GM12878 (cell line): Measurements from ENCODE around the gene IRAK2. TPM values are rescaled to one million over a fixed set of nuclear protein-coding genes. Genes with fewer than 3 reads are reported as not detected.

Experiments
- ATAC-seq: fragments of 200-7000 bp; cut with Tn5 transposase; 3 replicates; pipeline ENCODE4 v1.9.1; 2020; ENCODE audit warnings: mild to moderate bottlenecking, moderate library complexity
- BruUV-seq: library from RNA; stranded (reverse); fragments of 400-500 nt; replicated peaks from 2 replicates; lab custom pipeline; 2021; lab: Mats Ljungman, UMichigan
- CTCF ChIA-PET: fragments of 300-600 bp; sonication (Branson Sonifier 250); formaldehyde crosslinking; extraction: SDS; loops from one replicate; lab custom pipeline; 2021; ENCODE audit warnings: inconsistent platforms; lab: Yijun Ruan, JAX
- POLR2A ChIA-PET: fragments of 350-600 bp; formaldehyde crosslinking; extraction: SDS; loops from one replicate; lab custom pipeline; 2021; ENCODE audit warnings: inconsistent platforms; lab: Charles Lee
- RAD21 ChIA-PET: fragments of 300-600 bp; sonication (Branson Sonifier 250); formaldehyde crosslinking; loops from one replicate; lab custom pipeline; 2023; ENCODE audit warnings: antibody characterized with exemption; ENCODE audit not compliant: unreplicated experiment; lab: Charles Lee
- SMC1A ChIA-PET: fragments of 300-600 bp; sonication (Branson Sonifier 250); formaldehyde crosslinking; loops from one replicate; lab custom pipeline; 2023; ENCODE audit not compliant: unreplicated experiment, uncharacterized antibody; lab: Charles Lee
- DNase-seq: peaks from one replicate; pipeline ENCODE4 v3.0.0-alpha.2; 2011; ENCODE audit warnings: low read depth, low spot score
- FAIRE-seq: peaks from 3 replicates; lab custom pipeline; 2011; peaks lifted over from hg19 to GRCh38; lab: Jason Lieb, UNC
- H2AFZ ChIP-seq: 2 replicates; pipeline ENCODE4 v1.6.0; 2011; ENCODE audit warnings: low read depth, low read length, control low read depth; ENCODE audit not compliant: control insufficient read depth
- H3K27ac ChIP-seq: 2 replicates; pipeline ENCODE4 v1.5.1; 2011; ENCODE audit warnings: control low read depth; ENCODE audit not compliant: control insufficient read depth, insufficient read depth
- H3K27me3 ChIP-seq, 2 experiments: replicated peaks in 1 of 2; 2 replicates each; pipeline versions ENCODE4 v1.6.0 to v1.6.1; 2011; ENCODE audit warnings: low read length in 1 of 2; ENCODE audit not compliant: control insufficient read depth in 2 of 2, insufficient read depth in 2 of 2
- H3K36me3 ChIP-seq, 2 experiments: 2 replicates each; pipeline ENCODE4 v1.5.1; 2011; ENCODE audit warnings: low read length in 1 of 2; ENCODE audit not compliant: control insufficient read depth in 2 of 2, insufficient read depth in 2 of 2
- H3K4me1 ChIP-seq: 2 replicates; pipeline ENCODE4 v1.6.1; 2011; ENCODE audit warnings: mild to moderate bottlenecking, low read length, moderate library complexity, mixed read lengths; ENCODE audit not compliant: control insufficient read depth, insufficient read depth
- H3K4me2 ChIP-seq: 2 replicates; pipeline ENCODE4 v1.6.0; 2011; ENCODE audit warnings: control low read depth; ENCODE audit not compliant: control insufficient read depth, insufficient read depth
- H3K4me3 ChIP-seq: fragments of 200-600 bp; sonication (generic); 2 replicates; pipeline ENCODE4 v1.5.1; 2016
- H3K79me2 ChIP-seq: 2 replicates; pipeline ENCODE4 v1.6.0; 2011; ENCODE audit warnings: low read length; ENCODE audit not compliant: control insufficient read depth, insufficient read depth
- H3K9ac ChIP-seq: 2 replicates; pipeline ENCODE4 v1.8.0; 2011; ENCODE audit warnings: low read length, control low read depth, mixed read lengths; ENCODE audit not compliant: control insufficient read depth, insufficient read depth
- H3K9me3 ChIP-seq: replicated peaks from 3 replicates; pipeline ENCODE4 v1.5.1; 2011; ENCODE audit warnings: mild to moderate bottlenecking, low read length; ENCODE audit not compliant: control insufficient read depth, insufficient read depth
- H4K20me1 ChIP-seq: 2 replicates; pipeline ENCODE4 v1.6.0; 2011; ENCODE audit not compliant: control insufficient read depth, insufficient read depth
- BHLHE40 ChIP-seq, 2 experiments: fragments of 450-650 bp in 1 of 2; IDR thresholded peaks; 2 replicates each; pipeline ENCODE4 v1.6.1; 2011 to 2017; ENCODE audit warnings: low read depth in 2 of 2, borderline replicate concordance in 1 of 2, improper control_type of control experiment in 1 of 2, low read length in 1 of 2, mild to moderate bottlenecking in 1 of 2
- DPF2 ChIP-seq: fragments of 450-650 bp; IDR thresholded peaks from 2 replicates; pipeline ENCODE4 v1.6.1; 2017; ENCODE audit warnings: mild to moderate bottlenecking
- FOXK2 ChIP-seq: fragments of 450-650 bp; IDR thresholded peaks from 2 replicates; pipeline ENCODE4 v1.6.1; 2017; ENCODE audit warnings: mild to moderate bottlenecking, moderate library complexity
- GABPA ChIP-seq: IDR thresholded peaks from 2 replicates; pipeline ENCODE4 v1.6.1; 2014; ENCODE audit warnings: antibody characterized with exemption, low read depth, mild to moderate bottlenecking, inconsistent platforms
- HDAC6 ChIP-seq: fragments of 200-600 bp; sonication (generic); IDR thresholded peaks from one replicate; pipeline ENCODE4 v1.8.0; 2017; ENCODE audit warnings: antibody characterized with exemption; ENCODE audit not compliant: unreplicated experiment
- IKZF1 ChIP-seq: fragments of 450-650 bp; conservative IDR thresholded peaks from 2 replicates; pipeline ENCODE4 v1.6.1; 2017; ENCODE audit warnings: antibody characterized with exemption, mild to moderate bottlenecking
- KAT2A ChIP-seq: conservative IDR thresholded peaks from 2 replicates; pipeline ENCODE4 v1.6.1; 2011; ENCODE audit warnings: low read depth, low read length; ENCODE audit not compliant: control insufficient read depth
- MXI1 ChIP-seq: fragments of 150-350 bp; IDR thresholded peaks from 2 replicates; pipeline ENCODE4 v1.6.1; 2011; ENCODE audit warnings: low read depth, mild to moderate bottlenecking, inconsistent platforms, low read length, improper control_type of control experiment
- NR2C2 ChIP-seq: IDR thresholded peaks from 2 replicates; pipeline ENCODE4 v1.6.1; 2011; ENCODE audit warnings: borderline replicate concordance, low read depth; ENCODE audit not compliant: control insufficient read depth, insufficient read length
- SREBF2 ChIP-seq: IDR thresholded peaks from 2 replicates; pipeline ENCODE4 v1.6.1; 2012; ENCODE audit warnings: mild to moderate bottlenecking, low read length
- YY1 ChIP-seq: IDR thresholded peaks from 2 replicates; pipeline ENCODE4 v1.6.1; 2011; ENCODE audit warnings: low read depth, mild to moderate bottlenecking, low read length
- ZZZ3 ChIP-seq: IDR thresholded peaks from 2 replicates; pipeline ENCODE4 v1.6.1; 2011; ENCODE audit warnings: low read depth; ENCODE audit not compliant: control insufficient read depth, insufficient read length
- WGBS: methylation state at CpG from one replicate; pipeline ENCODE4 v1.1.6; 2016; ENCODE audit warnings: low lambda C conversion rate; ENCODE audit not compliant: insufficient replicate concordance, insufficient coverage; ENCODE audit errors: missing lambda C conversion rate; 5-methylcytosine and 5-hydroxymethylcytosine counted together
- in situ Hi-C: fragments of 300-500 bp; cut with MboI; formaldehyde crosslinking; loops from 9 replicates; pipeline ENCODE4 v1.14.3; 2018; ENCODE audit warnings: mixed read lengths
- intact Hi-C: fragments of 100-400 bp; cut with micrococcal nuclease; formaldehyde crosslinking; loops from one replicate; pipeline ENCODE4 v1.14.2; 2022; ENCODE audit not compliant: unreplicated experiment
- polyA plus RNA-seq, 11 experiments: library from polyadenylated mRNA; depleted of rRNA in 4 of 11; unstranded in 6 of 11; stranded (reverse) in 5 of 11; fragments of >200 nt; fragmentation: Nextera tagmentation in 4 of 11; fragmentation: Illumina TruSeq in 1 of 11; extraction: Ambion mirVana in 4 of 11; extraction: Trizol in 1 of 11; gene quantifications; 1 replicate in 1 of 11; 2 replicates in 10 of 11; pipeline versions ENCODE4 v1.2.1 to v1.2.3, GENCODE V29; 2011 to 2016; ENCODE audit warnings: inconsistent platforms in 2 of 11, missing spikeins in 2 of 11, low read depth in 1 of 11
- total RNA-seq, 4 experiments: library from RNA; depleted of rRNA in 3 of 4; stranded (reverse); fragments of >200 nt in 3 of 4; fragmentation: Illumina TruSeq in 1 of 4; extraction: Trizol in 1 of 4; gene quantifications; 2 replicates each; pipeline versions ENCODE4 v1.2.1 to v1.2.3, GENCODE V29; 2013 to 2021
- TF ChIP-seq, protein P1 (sequence below): IDR thresholded peaks from 2 replicates; pipeline ENCODE4 v1.6.1; 2011; ENCODE audit warnings: low read depth, mild to moderate bottlenecking, low read length, moderate library complexity, borderline replicate concordance; ENCODE audit errors: extremely low read depth

IRAK2 gene
- total and polyA plus RNA-seq, 10 of the 15 experiments (the other 5 are each of a cell fraction or from before 2014, with no cell fraction given) = 0.48 to 5.7 (median 4.5) TPM

DNA sequence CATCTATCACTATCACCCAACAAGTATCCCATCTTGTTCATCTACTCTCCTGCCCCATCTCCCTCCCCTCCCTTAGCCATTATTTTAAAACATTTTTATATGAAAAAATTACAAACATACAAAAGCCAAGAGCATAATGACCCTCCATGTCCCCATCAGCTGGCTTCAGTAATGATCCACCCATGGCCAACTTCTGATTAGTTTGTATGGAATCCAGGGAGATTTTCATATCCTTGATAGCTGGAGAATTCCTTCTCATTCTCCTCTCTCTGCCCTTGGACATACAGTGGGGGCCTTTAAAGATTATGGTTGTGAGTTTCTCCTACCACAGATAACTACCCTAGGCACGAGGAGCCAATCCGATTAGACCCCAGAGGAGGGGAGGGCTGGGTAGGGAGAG lies 40.2 kb downstream of the IRAK2 start:
- no peak for FAIRE-seq
- ChIA-PET CTCF (interaction anchor here (0.5 to 1.7 kb wide), 2 partner anchors 13 to 64 kb away, joined by 3 to 6 read pairs; no protein-coding TSS in a partner anchor), SMC1A (interaction anchor here (0.8 to 3.0 kb wide), 4 partner anchors 9 to 39 kb away, joined by 3 to 20 read pairs (median 4); no protein-coding TSS in a partner anchor)

More for the DNA sequence above, 40.2 kb downstream of the IRAK2 start:
- Histone ChIP-seq H3K36me3 (no peaks in the 10 kb centered on the region; a peak in 1 of 4 replicates), H2AFZ (no peak overlapping the region), H3K4me3 (no peak overlapping the region), H3K4me1 (no peaks in the 10 kb centered on the region), H3K27ac (no peak overlapping the region), H4K20me1 (no peaks in the 10 kb centered on the region), H3K79me2 (no peaks in the 10 kb centered on the region), H3K9me3 (no peaks in the 10 kb centered on the region), H3K4me2 (no peak overlapping the region), H3K9ac (no peak overlapping the region), H3K27me3 (no peaks in the 10 kb centered on the region)
- in situ Hi-C loops (no loop called here), intact Hi-C loops (no loop called here)
- RAD21 ChIA-PET = interaction anchor here (1.4 to 2.5 kb wide), 4 partner anchors 9 to 43 kb away, joined by 3 to 18 read pairs (median 6); partner anchors contain the start of gene TATDN2
- POLR2A ChIA-PET = interaction anchor here (1.0 to 2.1 kb wide), 2 partner anchors 9 to 13 kb away, joined by 3 to 7 read pairs; no protein-coding TSS in a partner anchor
- no peak for DNase-seq
- TF ChIP-seq YY1 (no peak), NR2C2 (no peak), MXI1 (no peak), ZZZ3 (no peak), HDAC6 (no peak), GABPA (no peak), FOXK2 (no peak), BHLHE40 (IDR thresholded peaks at IDR 0.05; ENCODE audit: borderline replicate concordance in 1 of 2, low read depth in 2 of 2, low read length in 1 of 2) (no peak), DPF2 (no peak), IKZF1 (no peak), KAT2A (no peak), SREBF2 (no peak)
- TF ChIP-seq, protein P1, sequence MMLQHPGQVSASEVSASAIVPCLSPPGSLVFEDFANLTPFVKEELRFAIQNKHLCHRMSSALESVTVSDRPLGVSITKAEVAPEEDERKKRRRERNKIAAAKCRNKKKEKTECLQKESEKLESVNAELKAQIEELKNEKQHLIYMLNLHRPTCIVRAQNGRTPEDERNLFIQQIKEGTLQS = no peak
- WGBS = 94% methylated on average over 2 of the region's 2 CpGs
- no TSS peak for BruUV-seq
- no peak for ATAC-seq
